ENCODE measurements around the gene SDK2. TPM values are rescaled to one million over a fixed set of nuclear protein-coding genes. Genes with fewer than 3 reads are reported as not detected.

Gene SDK2
- total and polyA plus RNA-seq, 2 experiments from 2014 or later, result 0.59 to 1.2 TPM

GRCh38 chr17:73513426-73513825 is 130.8 kb downstream of the SDK2 start:
- WGBS (ENCODE audit: low lambda C conversion rate, missing lambda C conversion rate), result 80% methylated on average over 10 of the region's 10 CpGs
- no peak overlapping the region for H2AFZ ChIP-seq
- no peaks in the 10 kb centered on the region for H3K4me1 ChIP-seq (ENCODE audit: insufficient read depth)
- no peak for DNase-seq (ENCODE audit: low spot score)
- no peaks in the 10 kb centered on the region for H3K79me2 ChIP-seq
- no peaks in the 10 kb centered on the region for H3K9me3 ChIP-seq (ENCODE audit: low read depth)
- no peaks in the 10 kb centered on the region for H4K20me1 ChIP-seq (ENCODE audit: insufficient read depth, poor library complexity, severe bottlenecking)
- no peak overlapping the region for H3K4me2 ChIP-seq
- no peaks in the 10 kb centered on the region for H3K27me3 ChIP-seq
- no peaks in the 10 kb centered on the region for H3K9me2 ChIP-seq (replicated peaks; ENCODE audit: insufficient read depth)
- H3K36me3 ChIP-seq (replicated peaks; ENCODE audit: insufficient read depth, low read depth), result no peaks in the 10 kb centered on the region
- TF ChIP-seq CTCF (IDR thresholded peaks at IDR 0.05; ENCODE audit: poor library complexity) (no peak), EZH2 (IDR thresholded peaks at IDR 0.05; ENCODE audit: borderline replicate concordance) (no peak), EZH2phosphoT487 (IDR thresholded peaks at IDR 0.05; ENCODE audit: low read depth, severe bottlenecking, unreplicated experiment) (no peak)
- H3K27ac ChIP-seq, result no peak overlapping the region
- no peak overlapping the region for H3K4me3 ChIP-seq

- Histone ChIP-seq H4K20me1 (ENCODE audit: insufficient read depth, poor library complexity, severe bottlenecking) (no peaks in the 10 kb centered on the region), H3K27me3 (no peaks in the 10 kb centered on the region), H3K4me1 (ENCODE audit: insufficient read depth) (no peaks in the 10 kb centered on the region), H3K27ac (no peak overlapping the region), H3K36me3 (replicated peaks; ENCODE audit: insufficient read depth, low read depth) (no peaks in the 10 kb centered on the region), H3K79me2 (no peaks in the 10 kb centered on the region), H3K4me3 (no peak overlapping the region), H3K9me2 (replicated peaks; ENCODE audit: insufficient read depth) (no peaks in the 10 kb centered on the region), H2AFZ (no peak overlapping the region), H3K4me2 (no peak overlapping the region), H3K9me3 (ENCODE audit: low read depth) (no peaks in the 10 kb centered on the region)
- no peak for DNase-seq (ENCODE audit: low spot score)
- 83% methylated on average over 5 of the region's 5 CpGs for whole genome bisulfite sequencing (ENCODE audit: low lambda C conversion rate, missing lambda C conversion rate)
- no peak for TF ChIP-seq EZH2 (IDR thresholded peaks at IDR 0.05; ENCODE audit: borderline replicate concordance)
- TF ChIP-seq EZH2phosphoT487 (IDR thresholded peaks at IDR 0.05; ENCODE audit: low read depth, severe bottlenecking, unreplicated experiment), result no peak
- no peak for TF ChIP-seq CTCF (IDR thresholded peaks at IDR 0.05; ENCODE audit: poor library complexity)
These were observed 132.5 kb downstream of the SDK2 start for GRCh38 chr17:73511719-73512115.

GRCh38 chr17:73510981-73511718 is 133.1 kb downstream of the SDK2 start:
- TF ChIP-seq EZH2phosphoT487 (IDR thresholded peaks at IDR 0.05; ENCODE audit: low read depth, severe bottlenecking, unreplicated experiment), result no peak
- TF ChIP-seq EZH2 (IDR thresholded peaks at IDR 0.05; ENCODE audit: borderline replicate concordance), result no peak
- no peak for TF ChIP-seq CTCF (IDR thresholded peaks at IDR 0.05; ENCODE audit: poor library complexity)
- WGBS (ENCODE audit: low lambda C conversion rate, missing lambda C conversion rate), result 78% methylated on average over 22 of the region's 22 CpGs
- H3K27me3 ChIP-seq, result no peaks in the 10 kb centered on the region

More at GRCh38 chr17:73510981-73511718, 133.1 kb downstream of the SDK2 start:
- no peak overlapping the region for H3K27ac ChIP-seq
- no peaks in the 10 kb centered on the region for H3K9me2 ChIP-seq (replicated peaks; ENCODE audit: insufficient read depth)
- H3K9me3 ChIP-seq (ENCODE audit: low read depth), result no peaks in the 10 kb centered on the region
- no peak overlapping the region for H3K4me2 ChIP-seq
- H3K36me3 ChIP-seq (replicated peaks; ENCODE audit: insufficient read depth, low read depth), result no peaks in the 10 kb centered on the region
- no peaks in the 10 kb centered on the region for H3K4me1 ChIP-seq (ENCODE audit: insufficient read depth)
- H3K4me3 ChIP-seq, result no peak overlapping the region
- DNase-seq (ENCODE audit: low spot score), result no peak
- H2AFZ ChIP-seq, result no peak overlapping the region
- no peaks in the 10 kb centered on the region for H4K20me1 ChIP-seq (ENCODE audit: insufficient read depth, poor library complexity, severe bottlenecking)
- no peaks in the 10 kb centered on the region for H3K79me2 ChIP-seq

All from hepatocyte (in vitro differentiated cells).